ENCODE measurements around the gene PIGZ.
A peak's percentile ranks its signal among the peaks of the same experiment; 100 is the strongest.

The PIGZ gene

GRCh38 chr3:196968233-196969133, at the start of gene PIGZ:
Gene PIGZ (minus strand): TSS chr3:196968833. CDS start chr3:196952031, 16,802 bp downstream.
- peak in 1 of 2 donors; percentile 51 for DNase-seq (ENCODE audit: low read depth in 2 of 2)

- no peak for DNase-seq (ENCODE audit: low read depth in 2 of 2)
Observed at GRCh38 chr3:197017003-197017402, 48.4 kb upstream of the PIGZ start.

- DNase-seq (ENCODE audit: low read depth in 2 of 2): no peak
Observed at GRCh38 chr3:197015790-197016736, 47.4 kb upstream of the PIGZ start.

GRCh38 chr3:197014942-197015575, 46.4 kb upstream of the PIGZ start:
- DNase-seq (ENCODE audit: low read depth in 2 of 2): no peak

- no peak for DNase-seq (ENCODE audit: low read depth in 2 of 2)
Observed at GRCh38 chr3:197014024-197014423, 45.4 kb upstream of the PIGZ start.

GRCh38 chr3:197012540-197012883, 43.9 kb upstream of the PIGZ start:
- DNase-seq (ENCODE audit: low read depth in 2 of 2): no peak

- no peak for DNase-seq (ENCODE audit: low read depth in 2 of 2)
Observed at GRCh38 chr3:197011780-197012539, 43.3 kb upstream of the PIGZ start.

GRCh38 chr3:197010556-197011351, 42.1 kb upstream of the PIGZ start:
- no peak for DNase-seq (ENCODE audit: low read depth in 2 of 2)

GRCh38 chr3:197009532-197010019, 40.9 kb upstream of the PIGZ start:
- DNase-seq (ENCODE audit: low read depth in 2 of 2): no peak

- no peak for DNase-seq (ENCODE audit: low read depth in 2 of 2)
Observed at GRCh38 chr3:197008436-197009209, 40.0 kb upstream of the PIGZ start.

GRCh38 chr3:197007953-197008352, 39.3 kb upstream of the PIGZ start:
- DNase-seq (ENCODE audit: low read depth in 2 of 2): no peak

GRCh38 chr3:197007296-197007940, 38.8 kb upstream of the PIGZ start:
- no peak for DNase-seq (ENCODE audit: low read depth in 2 of 2)

GRCh38 chr3:197006860-197007259, 38.2 kb upstream of the PIGZ start:
- no peak for DNase-seq (ENCODE audit: low read depth in 2 of 2)

GRCh38 chr3:197006446-197006845, 37.8 kb upstream of the PIGZ start:
- DNase-seq (ENCODE audit: low read depth in 2 of 2): no peak

- peak in 1 of 2 donors; percentile 12 for DNase-seq (ENCODE audit: low read depth in 2 of 2)
Observed at GRCh38 chr3:197003461-197004385, 35.1 kb upstream of the PIGZ start.

- peak; percentile 76 to 86 for DNase-seq (ENCODE audit: low read depth in 2 of 2)
Observed at GRCh38 chr3:197002701-197003454, 34.2 kb upstream of the PIGZ start.

Data from stimulated activated CD4-positive, alpha-beta T cell treated with anti-CD3 and anti-CD28 coated beads, Interleukin-1b, Interleukin-23, amount 100 ng/mL, for 4 hours (primary cell).